ENCODE measurements around the gene FBXL22. TPM values are rescaled to one million over a fixed set of nuclear protein-coding genes. Genes with fewer than 3 reads are reported as not detected.

FBXL22 gene
- total RNA-seq, 1 experiment from 2014 or later = 0.49 TPM

- Histone ChIP-seq H3K9me2 (ENCODE audit: insufficient read depth) (no peaks in the 10 kb centered on the region), H3K9ac (ENCODE audit: low read length) (no peak overlapping the region), H2AFZ (ENCODE audit: low read depth, low read length, poor library complexity, severe bottlenecking) (no peak overlapping the region), H3K4me3 (replicated peaks in 1 of 2; ENCODE audit: low read depth in 1 of 2, low read length in 2 of 2) (no peak overlapping the region), H3K4me1 (ENCODE audit: control insufficient read depth in 1 of 2, insufficient read depth in 2 of 2, low read length in 2 of 2) (peaks cover 0 to 4% of the 10 kb centered on the region in 2 experiments; a peak in 1 of 4 replicates), H3K9me3 (ENCODE audit: control insufficient read depth in 1 of 2, insufficient read depth in 1 of 2, low read depth in 1 of 2, low read length in 2 of 2) (no peaks in the 10 kb centered on the region), H4K20me1 (ENCODE audit: insufficient read depth) (no peaks in the 10 kb centered on the region), H3K4me2 (ENCODE audit: low read length) (no peak overlapping the region), H3K79me2 (ENCODE audit: insufficient read depth, low read length) (peaks cover 19% of the 10 kb centered on the region; the same call in 1 of the 2 replicates), H3K27ac (ENCODE audit: low read depth, low read length) (no peak overlapping the region), H3K27me3 (ENCODE audit: insufficient read depth, low read length) (no peaks in the 10 kb centered on the region), H3K36me3 (ENCODE audit: control insufficient read depth in 1 of 2, insufficient read depth in 2 of 2, low read length in 2 of 2) (peaks cover 6 to 14% of the 10 kb centered on the region in 2 experiments; a peak in 2 of 4 replicates)
- DNase-seq (ENCODE audit: low read depth, low spot score) = no peak
- ChIA-PET RAD21 (ENCODE audit: low non-redundant PET in 1 of 2, low total read pairs in 2 of 2, uncharacterized antibody in 2 of 2, unreplicated experiment in 2 of 2) (no interaction called here), CTCF (no interaction called here), POLR2A (interaction anchor here (1.4 kb wide), 1 partner anchor 10 kb away, joined by 3 read pairs; no protein-coding TSS in a partner anchor)
- intact Hi-C loops (cut with micrococcal nuclease) = no loop called here
- BruUV-seq (replicated peaks) = no TSS peak
- TF ChIP-seq CBX3 (IDR thresholded peaks at IDR 0.05; ENCODE audit: low read depth) = no peak
- TF ChIP-seq ATF3 (IDR thresholded peaks at IDR 0.05) = no peak
- no peak for TF ChIP-seq REST (IDR thresholded peaks at IDR 0.05; ENCODE audit: low read depth)
- no peak for TF ChIP-seq SRF (IDR thresholded peaks at IDR 0.05; ENCODE audit: low read depth)
- no peak for TF ChIP-seq TCF7L2 (IDR thresholded peaks at IDR 0.05; ENCODE audit: borderline replicate concordance, extremely low read depth, insufficient read depth, insufficient read length)
- TF ChIP-seq EGR1 (IDR thresholded peaks at IDR 0.05; ENCODE audit: low read depth) = no peak
- no peak for TF ChIP-seq POLR2A (IDR thresholded peaks at IDR 0.05; ENCODE audit: borderline replicate concordance, extremely low read depth, insufficient read depth, insufficient read length)
- no peak for TF ChIP-seq FOSL1 (IDR thresholded peaks at IDR 0.05; ENCODE audit: low read depth)
- TF ChIP-seq SP1 (IDR thresholded peaks at IDR 0.05; ENCODE audit: low read depth) = no peak
- no peak for TF ChIP-seq EZH2 (IDR thresholded peaks at IDR 0.05)
- no peak for TF ChIP-seq ZBTB33 (IDR thresholded peaks at IDR 0.05; ENCODE audit: extremely low read depth, insufficient replicate concordance, low read length)
- no peak for TF ChIP-seq RAD21 (IDR thresholded peaks at IDR 0.05; ENCODE audit: low read depth)
- TF ChIP-seq CEBPB (IDR thresholded peaks at IDR 0.05; ENCODE audit: low read depth) = no peak
- ATAC-seq = no peak
Observed at GRCh38 chr15:63555507-63555906, 41.7 kb upstream of the FBXL22 start.

Data from HCT116 (cell line).